GM18868 (cell line): ENCODE measurements around the gene UPF1.
A peak's percentile ranks its signal among the peaks of the same experiment; 100 is the strongest.

Source experiments
- ATAC-seq: cut with Tn5 transposase; IDR thresholded peaks from one replicate; pipeline ENCODE4 v1.9.1; 2021; ENCODE audit warnings: mild to moderate bottlenecking, moderate library complexity; ENCODE audit not compliant: unreplicated experiment

The UPF1 gene

DNA sequence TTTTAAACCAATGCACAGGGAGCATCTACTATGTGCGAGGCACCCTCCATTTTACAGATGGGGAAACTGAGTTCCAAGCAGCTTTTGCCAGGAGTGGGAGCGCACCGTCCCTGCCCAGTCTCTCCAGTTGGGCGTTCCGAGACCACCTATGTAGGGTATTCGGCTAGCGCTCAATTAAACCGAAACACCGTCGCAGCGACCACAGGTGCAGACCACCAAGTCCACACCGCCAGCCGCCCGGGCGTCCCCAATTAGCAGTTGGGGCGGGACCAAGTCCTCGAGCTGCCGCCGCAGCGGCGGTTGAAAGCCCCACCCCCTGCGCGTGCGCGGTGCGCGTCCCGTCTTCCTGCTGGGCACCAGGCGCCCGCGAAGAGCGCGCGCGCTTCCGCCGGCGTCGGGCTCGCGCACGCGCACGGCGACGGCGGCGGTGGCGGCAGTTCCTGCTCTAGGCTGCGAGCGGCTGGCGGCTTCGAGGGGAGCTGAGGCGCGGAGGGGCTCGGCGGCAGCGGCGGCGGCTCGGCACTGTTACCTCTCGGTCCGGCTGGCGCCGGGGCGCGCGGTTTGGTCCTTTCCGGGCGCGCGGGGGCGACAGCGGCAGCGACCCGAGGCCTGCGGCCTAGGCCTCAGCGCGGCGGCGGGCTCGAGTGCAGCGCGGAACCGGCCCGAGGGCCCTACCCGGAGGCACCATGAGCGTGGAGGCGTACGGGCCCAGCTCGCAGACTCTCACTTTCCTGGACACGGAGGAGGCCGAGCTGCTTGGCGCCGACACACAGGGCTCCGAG is at the start of gene UPF1:
Gene UPF1 (plus strand): TSS at position 436 of the 782 bp plus-strand sequence. CDS start 251 bp downstream, at position 687.
- ATAC-seq = peak; percentile 77

DNA sequence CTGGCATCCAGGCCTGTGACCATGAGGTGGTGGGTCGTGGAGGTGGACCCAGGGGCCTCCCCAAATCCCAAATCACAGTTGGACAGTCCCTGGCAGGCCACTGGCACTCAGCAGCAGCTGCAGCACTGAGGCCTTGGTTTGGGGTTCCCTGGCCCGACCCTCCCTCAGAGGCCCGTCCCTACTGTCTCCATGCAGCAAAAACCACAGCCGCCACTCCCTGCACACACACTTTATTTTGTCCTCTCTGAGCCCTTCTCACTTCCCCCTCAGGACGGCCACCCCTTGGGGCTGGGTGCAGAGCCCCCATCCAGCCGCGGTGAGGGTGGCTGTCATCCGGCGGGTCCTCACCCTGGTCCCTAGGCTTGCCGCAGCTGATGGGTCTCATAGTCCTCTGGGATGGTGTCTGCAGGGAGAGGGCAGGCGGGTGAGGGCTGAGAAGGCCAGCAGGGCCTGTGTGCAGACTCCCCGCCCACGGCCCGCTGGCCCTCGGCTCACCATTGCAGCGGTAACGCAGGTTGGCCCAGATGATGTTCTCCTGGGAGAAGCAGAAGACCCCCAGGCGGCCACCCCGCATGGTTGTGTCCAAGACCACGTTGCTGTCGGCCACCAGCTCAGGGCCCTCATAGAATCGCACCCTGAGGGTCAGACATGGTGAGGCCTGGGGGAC is 49.1 kb upstream of the UPF1 start:
- ATAC-seq = no peak

DNA sequence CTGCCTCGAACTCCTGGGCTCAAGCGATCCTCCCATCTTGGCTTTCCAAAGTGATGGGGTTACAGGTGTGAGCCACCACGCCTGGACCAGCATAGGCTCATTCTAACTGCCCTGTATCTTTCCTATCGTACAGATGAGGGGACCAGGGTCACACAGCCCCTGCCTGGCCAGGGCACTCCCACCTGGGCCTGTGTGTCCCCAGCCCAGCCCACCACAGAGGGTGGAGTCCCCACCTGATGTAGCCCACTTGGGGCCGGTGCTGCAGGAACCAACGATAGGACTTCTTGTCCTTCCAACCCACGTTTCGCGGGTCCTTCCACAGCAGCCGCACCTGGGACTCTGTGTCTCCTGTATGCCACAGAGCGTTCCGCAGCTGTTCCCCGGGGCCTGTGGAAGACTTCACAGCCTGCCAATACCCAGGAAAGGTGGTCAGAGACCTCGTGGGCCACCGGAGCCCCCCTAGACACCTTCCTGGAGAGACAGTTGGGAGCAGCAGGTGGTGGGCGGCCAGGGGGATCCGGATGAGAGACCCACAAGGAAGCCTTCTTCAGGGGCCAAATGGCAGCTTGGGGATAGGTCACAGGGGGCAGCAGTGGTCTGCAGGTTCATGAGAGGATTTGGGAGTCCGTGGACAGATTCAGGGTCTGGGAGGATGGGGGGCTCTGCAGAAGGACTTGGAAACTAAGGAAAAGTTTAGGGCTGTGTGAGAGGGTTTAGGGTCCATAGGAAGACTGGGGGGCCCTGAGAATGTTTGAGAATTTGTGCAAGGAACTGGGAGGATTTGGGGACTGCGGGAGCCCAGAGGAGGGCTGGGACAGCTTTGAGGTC is 47.6 kb upstream of the UPF1 start:
- ATAC-seq = no peak

DNA sequence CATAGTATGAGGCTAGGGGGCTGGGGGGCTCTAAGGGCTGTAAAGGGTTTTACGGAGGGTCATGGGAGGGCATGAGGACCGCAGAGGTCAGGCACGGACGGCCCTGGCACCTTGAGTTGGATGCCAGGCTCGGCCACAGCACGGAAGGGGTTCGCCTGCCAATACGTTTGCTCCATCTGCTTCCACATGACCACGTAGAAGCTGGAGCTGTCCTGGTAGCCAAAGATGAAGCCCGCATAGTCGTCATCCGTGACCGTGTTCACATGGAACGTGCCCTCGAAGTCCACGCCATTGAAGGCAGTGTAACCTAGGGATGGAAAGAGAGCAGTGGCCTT is 47.0 kb upstream of the UPF1 start:
- no peak for ATAC-seq

DNA sequence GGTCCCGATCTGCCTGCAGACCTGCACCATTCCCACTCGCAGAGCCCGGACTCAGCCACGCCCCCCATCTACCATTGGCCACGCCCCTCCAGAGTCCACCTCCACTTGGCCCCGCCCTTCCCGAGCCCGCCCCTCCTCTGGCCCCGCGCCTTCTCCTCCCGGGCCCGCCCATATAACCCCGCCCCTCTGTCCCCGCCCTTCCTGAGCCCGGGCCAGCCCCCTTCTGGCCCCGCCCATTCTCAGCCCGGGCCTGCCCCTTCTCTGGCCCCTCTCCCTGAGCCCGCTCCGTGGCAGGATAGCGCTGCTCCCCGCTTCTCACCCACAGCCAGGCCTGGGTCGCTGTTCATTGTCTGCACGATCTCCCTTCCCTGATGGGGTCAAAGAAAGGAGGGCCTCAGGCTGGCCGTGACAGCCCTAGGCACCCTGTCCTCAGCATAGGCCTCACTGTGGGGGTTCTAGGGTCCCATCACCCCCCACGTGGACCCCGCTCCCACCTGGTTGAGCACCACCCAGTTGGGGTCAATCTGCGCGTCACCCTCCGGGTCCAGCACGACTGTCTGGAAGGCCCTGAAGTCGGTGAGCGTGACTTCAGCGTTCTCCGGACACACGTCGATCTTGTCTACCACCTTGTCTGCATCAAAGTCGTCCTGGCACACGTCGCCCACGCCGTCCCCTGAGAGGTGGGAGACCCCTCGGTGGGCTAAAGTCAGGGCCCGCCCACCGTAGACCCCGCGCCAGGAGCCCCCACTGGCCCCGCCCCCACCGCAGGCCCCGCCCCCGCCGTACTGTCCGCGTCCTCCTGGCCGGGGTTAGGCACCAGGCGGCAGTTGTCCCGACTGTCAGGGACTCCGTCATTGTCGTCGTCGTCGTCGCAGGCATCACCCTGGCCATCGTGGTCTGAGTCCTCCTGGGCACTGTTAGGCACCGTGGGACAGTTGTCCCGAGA is 46.3 kb upstream of the UPF1 start:
- no peak for ATAC-seq

DNA sequence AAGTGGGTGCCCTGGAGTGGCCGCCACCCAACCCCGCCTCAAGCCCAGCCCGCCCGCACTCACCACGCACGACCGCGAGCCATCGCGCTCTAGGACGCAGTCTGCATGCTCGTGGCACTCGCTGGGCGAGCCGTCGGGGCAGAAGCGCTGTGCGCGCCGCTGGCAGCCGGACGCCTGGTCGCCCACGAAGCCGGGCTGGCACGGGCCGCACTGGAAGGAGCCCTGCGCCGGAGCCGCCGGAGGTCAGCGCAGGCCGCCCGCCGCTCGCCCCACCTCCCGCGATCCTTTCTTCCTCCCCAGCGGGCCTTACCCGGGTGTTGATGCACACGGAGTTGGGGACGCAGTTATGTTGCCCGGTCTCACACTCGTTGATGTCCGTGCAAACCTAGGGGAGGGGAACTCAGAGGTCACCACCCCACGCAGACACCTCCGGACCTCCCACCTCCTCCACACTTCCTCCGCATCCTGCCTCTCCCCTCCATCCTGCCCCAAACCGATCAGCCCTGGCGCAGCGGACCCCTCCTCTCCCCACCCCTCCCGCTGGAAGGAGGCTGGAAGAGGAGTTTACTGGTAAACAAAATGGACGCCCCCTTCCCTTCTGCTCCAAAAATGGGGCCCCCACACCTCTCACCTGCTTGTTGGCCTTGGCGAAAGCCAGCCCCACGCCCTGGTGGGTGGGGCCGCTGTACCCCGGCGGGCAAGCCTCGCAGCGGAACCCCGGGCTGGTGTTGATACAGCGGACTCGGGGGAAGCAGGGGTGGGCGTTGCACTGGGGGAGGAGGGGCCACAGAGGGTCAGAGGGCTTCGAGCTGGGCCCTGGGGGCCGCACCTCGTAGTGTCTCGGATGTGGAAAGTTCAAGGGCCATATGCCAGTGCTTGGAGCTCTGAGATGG is 43.0 kb upstream of the UPF1 start:
- ATAC-seq = no peak

DNA sequence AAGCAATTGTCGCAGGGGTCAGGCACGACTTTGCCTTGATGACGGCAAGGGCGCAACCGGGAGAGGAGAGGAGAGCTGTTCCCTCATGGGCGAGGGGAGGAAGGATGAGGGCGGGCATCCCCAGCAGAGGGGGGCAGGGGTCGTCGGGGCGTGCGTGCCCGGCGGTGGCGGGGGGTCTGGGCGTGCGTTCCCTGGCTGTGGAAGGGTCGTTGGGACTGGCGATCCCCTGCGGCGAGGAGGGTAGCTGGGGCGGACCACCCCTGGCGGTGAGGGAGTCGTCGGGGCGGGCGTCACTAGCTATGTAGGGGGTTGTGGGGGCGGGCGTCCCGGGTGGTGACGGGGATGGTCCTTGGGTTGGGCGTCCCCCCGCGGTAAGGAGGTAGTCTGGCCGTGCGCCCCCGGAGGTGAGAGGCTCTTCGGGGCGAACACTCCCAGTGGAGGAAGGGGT is 42.3 kb upstream of the UPF1 start:
- no peak for ATAC-seq

DNA sequence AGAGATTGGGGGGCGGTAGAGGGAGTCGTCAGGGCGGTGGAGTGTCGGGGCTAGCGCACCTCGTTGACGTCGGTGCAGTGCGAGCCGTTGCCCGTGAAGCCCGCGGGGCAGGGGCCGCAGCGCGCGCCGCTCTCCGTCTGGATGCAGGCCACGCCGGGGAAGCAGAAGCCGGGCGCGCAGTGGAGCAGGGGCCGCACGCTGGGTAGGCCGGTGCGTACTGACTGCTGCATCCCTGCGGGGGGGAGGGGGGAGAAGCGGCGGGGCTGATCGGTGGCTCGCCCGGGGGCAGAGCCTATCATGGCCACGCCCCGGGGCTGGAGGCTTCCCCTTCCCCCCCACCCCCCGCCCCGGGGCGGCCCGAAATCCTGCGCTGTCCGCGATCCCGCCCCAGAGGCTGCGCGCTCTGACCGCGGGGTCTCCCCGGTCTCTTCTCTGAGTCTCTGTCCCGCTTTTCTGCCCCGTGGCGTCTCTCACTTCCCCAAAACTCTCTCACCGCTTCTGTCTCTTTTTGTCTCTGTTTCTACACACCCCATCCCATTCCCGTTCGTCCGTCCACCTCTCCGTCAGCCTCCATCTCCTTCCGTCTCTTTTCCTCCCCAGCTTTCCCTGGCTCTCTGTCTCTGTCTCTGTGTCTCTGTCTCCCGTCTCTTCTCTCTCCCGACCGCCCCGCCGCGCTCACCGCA is 41.7 kb upstream of the UPF1 start:
- no peak for ATAC-seq

DNA sequence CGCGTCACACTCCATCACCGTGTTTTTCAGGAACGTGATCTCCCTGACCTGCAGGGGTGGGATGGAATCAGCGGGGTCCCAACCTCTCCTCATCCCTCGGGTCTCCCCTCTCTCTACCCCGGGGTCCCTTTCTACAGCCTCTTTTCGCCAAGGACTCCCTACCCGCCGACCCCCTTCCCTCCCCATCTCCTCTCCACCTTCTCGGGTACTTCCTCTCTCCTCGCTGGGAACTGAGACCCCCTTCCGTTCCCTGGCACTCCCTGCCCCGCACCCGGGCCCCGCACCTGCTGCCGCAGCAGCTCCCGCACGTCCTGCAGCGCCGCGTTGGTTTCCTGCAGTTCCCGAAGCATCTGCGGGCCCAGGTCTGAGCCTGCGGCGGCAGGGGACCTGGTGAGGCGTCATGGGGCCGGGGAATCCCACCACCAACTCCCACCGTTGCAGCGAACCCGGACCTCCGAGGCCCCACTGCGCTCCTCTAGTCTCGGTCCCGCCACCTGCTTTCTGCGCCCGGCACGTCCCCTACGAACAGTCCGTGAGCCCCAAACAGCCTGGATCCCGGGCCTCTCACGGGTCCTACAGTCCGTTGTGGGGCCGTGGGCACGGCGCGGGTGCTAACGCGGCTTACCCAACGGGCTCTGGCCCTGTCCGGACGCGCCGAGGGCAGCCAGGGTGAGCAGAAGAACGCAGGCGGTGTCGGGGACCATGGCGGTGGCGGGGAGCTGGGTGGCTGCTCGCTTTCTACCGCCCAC is 41.0 kb upstream of the UPF1 start, which contains the start of gene COMP:
Gene COMP (minus strand): TSS at position 740 of the 749 bp plus-strand sequence. CDS start 36 bp downstream, at position 704.
- no peak for ATAC-seq

DNA sequence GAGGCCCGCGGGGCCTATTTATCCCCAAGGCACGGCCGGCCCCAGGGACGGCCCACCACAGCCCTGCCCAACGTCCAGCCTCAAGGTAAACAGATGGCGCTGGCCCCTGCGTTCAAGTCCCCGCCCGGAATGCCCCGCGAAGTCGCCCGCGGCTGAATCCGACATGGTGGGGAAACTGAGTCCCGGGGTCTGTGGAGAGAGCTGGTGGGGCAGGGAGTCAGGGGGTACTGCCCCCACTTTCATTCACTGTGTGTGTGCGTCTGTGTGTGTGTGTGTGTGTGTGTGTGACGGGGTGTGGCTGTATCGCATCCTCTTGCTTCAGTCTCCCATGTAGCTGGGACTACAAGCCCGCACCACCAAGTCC is 40.5 kb upstream of the UPF1 start:
- no peak for ATAC-seq

DNA sequence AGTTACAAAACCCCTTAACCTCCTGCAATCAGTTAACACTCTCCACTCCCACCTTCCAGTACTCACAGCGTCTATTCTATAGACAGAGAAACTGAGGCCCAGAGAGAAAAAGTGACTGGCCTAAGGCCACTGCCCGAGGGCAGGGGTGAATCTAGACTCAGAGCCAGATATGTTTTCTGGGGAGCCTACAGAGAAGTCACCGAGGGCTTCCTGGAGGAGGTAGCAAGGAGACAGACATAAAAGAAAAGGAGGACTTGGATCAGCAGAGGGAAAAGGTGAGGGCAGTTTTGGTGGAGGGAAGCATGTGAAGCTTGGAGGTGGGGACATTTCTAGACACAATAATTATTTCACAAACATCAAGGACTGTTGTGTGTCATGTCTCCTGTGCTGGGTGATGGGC is 39.1 kb upstream of the UPF1 start:
- no peak for ATAC-seq

DNA sequence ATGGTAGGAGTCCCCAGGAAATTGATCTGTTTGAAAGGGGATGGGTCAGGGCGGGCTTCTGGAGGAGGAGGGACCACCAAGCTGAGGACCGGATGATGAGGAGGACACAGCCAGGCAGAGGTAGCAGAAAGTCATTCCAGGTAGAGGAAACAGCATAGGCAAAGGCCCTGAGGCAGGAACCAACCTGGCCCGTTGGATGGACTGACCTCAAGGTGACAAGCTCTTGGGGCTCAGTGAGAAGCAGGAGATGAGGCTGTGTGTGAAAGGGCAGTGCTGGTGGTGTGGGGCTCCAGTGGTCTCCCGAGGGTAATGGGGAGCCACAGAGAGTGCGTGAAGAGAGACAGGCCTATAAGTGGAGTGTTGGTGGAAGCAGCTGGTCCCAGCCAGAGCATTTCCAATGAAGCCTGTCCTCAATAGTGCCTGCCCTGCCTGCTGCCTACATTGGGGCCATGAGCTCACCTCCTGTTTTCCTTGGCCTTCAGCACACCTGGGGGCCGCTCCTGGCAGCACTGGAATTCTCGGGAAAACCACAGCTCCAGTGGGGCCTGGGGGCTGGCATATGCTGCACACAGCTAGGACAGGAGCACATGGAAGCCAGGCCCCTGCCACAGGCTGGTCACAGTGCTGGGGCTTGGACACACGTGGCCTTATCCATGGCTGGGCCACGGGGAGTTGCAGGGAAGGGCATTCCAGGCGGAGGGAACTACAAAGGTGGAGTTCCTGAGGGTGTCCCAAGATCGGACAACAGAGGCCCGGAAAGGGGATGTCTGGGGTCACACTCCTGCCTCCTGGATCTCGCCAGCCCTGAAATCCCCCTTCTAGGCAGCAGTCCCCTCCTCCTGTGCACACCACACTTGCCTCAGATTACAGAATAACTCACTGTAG is 38.4 kb upstream of the UPF1 start:
- ATAC-seq = no peak

DNA sequence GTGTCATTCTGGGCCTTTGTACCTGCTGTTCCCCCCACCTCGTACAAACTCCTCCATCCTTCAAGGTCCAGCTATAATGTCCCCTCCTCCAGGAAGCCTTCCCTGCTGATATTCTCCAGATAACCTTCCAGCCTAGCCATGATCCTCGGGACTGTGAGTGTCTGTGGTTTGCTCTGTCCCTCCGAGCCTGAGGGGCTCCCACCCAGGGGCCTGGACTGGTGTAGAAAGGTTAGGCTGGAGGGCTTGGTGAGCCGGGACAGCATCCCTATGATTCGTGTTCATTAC is 37.8 kb upstream of the UPF1 start:
- no peak for ATAC-seq

DNA sequence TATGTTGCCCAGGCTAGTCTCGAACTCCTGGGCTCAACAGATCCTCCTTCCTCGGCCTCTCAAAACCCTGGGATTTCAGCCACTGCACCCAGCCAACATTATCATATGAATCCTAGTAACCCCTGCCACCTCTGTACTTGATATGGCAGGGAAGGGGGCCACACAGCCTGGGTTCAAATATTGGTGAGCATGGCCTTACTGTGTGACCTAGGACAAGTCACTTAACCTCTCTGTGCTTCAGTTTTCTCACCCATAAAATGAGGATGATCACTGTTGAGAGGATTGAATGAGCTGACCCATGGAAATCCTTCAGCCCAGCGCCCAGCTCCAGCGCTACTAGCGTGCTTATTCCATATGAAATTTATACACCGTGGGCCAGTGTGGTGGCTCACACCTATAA is 37.1 kb upstream of the UPF1 start:
- ATAC-seq = no peak

DNA sequence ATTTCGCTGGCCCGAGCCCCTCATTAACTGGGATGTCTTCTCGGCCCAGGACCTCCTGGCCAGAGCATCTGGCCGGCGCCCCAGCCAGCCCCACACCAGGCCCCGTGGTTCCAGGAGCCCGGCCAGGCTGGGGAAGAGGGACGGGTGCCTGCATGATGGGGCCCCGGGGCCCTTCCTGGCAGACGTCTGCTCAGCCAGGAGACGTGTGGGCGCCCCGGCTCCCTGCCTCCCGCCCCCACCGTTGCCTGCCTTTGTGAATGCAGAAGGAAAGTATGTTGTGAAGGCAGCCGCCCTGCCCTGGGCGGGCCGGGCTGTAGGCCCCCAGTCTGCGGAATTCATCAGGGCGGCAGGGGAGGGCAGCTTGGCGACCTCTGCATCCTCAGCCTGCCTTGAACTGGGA is 36.2 kb upstream of the UPF1 start:
- ATAC-seq = no peak

DNA sequence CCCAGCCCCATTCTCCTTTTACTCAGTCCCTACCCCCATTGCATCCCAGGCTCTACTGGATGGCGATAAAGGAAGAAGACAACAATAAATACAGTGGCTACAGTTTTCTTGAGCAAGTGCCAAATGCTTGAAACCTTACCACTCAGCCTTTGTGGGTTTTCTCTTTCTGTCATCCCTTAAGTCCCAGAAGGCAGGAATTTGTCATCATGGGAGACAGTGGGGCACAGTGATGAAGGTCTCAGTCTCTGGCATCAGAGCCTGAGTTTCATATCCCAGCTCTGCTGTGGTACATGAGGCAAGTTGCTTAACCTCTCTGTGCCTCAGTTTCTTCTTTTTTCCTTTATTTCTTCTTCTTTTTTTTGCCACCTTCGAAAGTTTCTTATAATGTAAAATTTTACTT is 35.5 kb upstream of the UPF1 start:
- no peak for ATAC-seq
